A673 (cell line): ENCODE measurements around the gene KLHDC4. TPM values are rescaled to one million over a fixed set of nuclear protein-coding genes. Genes with fewer than 3 reads are reported as not detected.

ENCODE experiments used
- BruUV-seq: library from RNA; stranded (reverse); fragments of 400-500 nt; replicated peaks from 2 replicates; lab custom pipeline; 2021; lab: Mats Ljungman, UMichigan
- CTCF ChIA-PET: fragments of 300-600 bp; sonication (Branson Sonifier 250); formaldehyde crosslinking; loops from one replicate; lab custom pipeline; 2022; ENCODE audit warnings: antibody characterized with exemption; lab: Charles Lee
- POLR2A ChIA-PET: fragments of 300-600 bp; sonication (Branson Sonifier 250); formaldehyde crosslinking; loops from one replicate; lab custom pipeline; 2022; ENCODE audit warnings: antibody characterized with exemption; ENCODE audit not compliant: low non-redundant PET; lab: Charles Lee
- DNase-seq: peaks from one replicate; pipeline ENCODE4 v3.0.0-alpha.2; 2015; ENCODE audit warnings: low spot score
- H3K27ac ChIP-seq: fragments of 200-600 bp; sonication (generic); 2 replicates; pipeline ENCODE4 v1.5.1; 2016; ENCODE audit warnings: mixed run types, low read depth, mild to moderate bottlenecking, mixed read lengths, antibody characterized with exemption, low read length; ENCODE audit not compliant: poor library complexity, severe bottlenecking
- H3K27me3 ChIP-seq: fragments of 200-600 bp; sonication (generic); replicated peaks from 2 replicates; pipeline ENCODE4 v1.6.1; 2017; ENCODE audit warnings: mixed run types, low read depth, mild to moderate bottlenecking, mixed read lengths, antibody characterized with exemption, low read length; ENCODE audit not compliant: insufficient read depth, poor library complexity
- H3K36me3 ChIP-seq: fragments of 200-600 bp; sonication (generic); 2 replicates; pipeline ENCODE4 v1.6.1; 2016; ENCODE audit warnings: mixed run types, mild to moderate bottlenecking, mixed read lengths, antibody characterized with exemption, low read length; ENCODE audit not compliant: insufficient read depth, poor library complexity, severe bottlenecking
- H3K4me1 ChIP-seq: fragments of 200-600 bp; sonication (generic); 2 replicates; pipeline ENCODE4 v1.6.1; 2017; ENCODE audit warnings: mixed run types, mild to moderate bottlenecking, mixed read lengths, antibody characterized with exemption, low read length; ENCODE audit not compliant: insufficient read depth, poor library complexity, severe bottlenecking
- H3K4me3 ChIP-seq: fragments of 200-600 bp; sonication (generic); 2 replicates; pipeline ENCODE4 v1.5.1; 2016; ENCODE audit warnings: low read depth, mixed run types, mild to moderate bottlenecking, mixed read lengths, low read length; ENCODE audit not compliant: poor library complexity, severe bottlenecking
- H3K9me3 ChIP-seq: fragments of 200-600 bp; sonication (generic); 2 replicates; pipeline ENCODE4 v1.6.1; 2016; ENCODE audit warnings: mixed run types, low read depth, mild to moderate bottlenecking, mixed read lengths, antibody characterized with exemption, low read length; ENCODE audit not compliant: poor library complexity, severe bottlenecking
- CTCF ChIP-seq: fragments of 300-800, 200-600 bp; sonication (generic); conservative IDR thresholded peaks from 2 replicates; pipeline ENCODE4 v1.5.1; 2017; ENCODE audit warnings: low read depth, mild to moderate bottlenecking, antibody characterized with exemption, low read length, moderate library complexity, mixed read lengths
- EZH2 ChIP-seq: fragments of 200-600 bp; sonication (generic); IDR thresholded peaks from 2 replicates; pipeline ENCODE4 v1.6.1; 2017; ENCODE audit warnings: borderline replicate concordance, low read depth, mild to moderate bottlenecking, mixed read lengths, antibody characterized with exemption, low read length; ENCODE audit not compliant: poor library complexity, severe bottlenecking
- intact Hi-C: fragments of 100-400 bp; cut with micrococcal nuclease; formaldehyde crosslinking; loops from one replicate; pipeline ENCODE4 v1.10.0; 2022; ENCODE audit not compliant: unreplicated experiment
- total RNA-seq: library from RNA; stranded (reverse); gene quantifications from 2 replicates; pipeline ENCODE4 v1.2.3, GENCODE V29; 2021

The KLHDC4 gene
- total RNA-seq, 1 experiment from 2014 or later, result 86.6 TPM

- no TSS peak for BruUV-seq
- ChIA-PET POLR2A (no interaction called here), CTCF (no interaction called here)
- peaks cover 9% of the 10 kb centered on the region for H3K4me1 ChIP-seq
- H3K4me3 ChIP-seq, result no peak overlapping the region
- H3K27me3 ChIP-seq, result no peaks in the 10 kb centered on the region
- DNase-seq, result no peak
- H3K27ac ChIP-seq, result no peak overlapping the region
- intact Hi-C loops, result no loop called here
- TF ChIP-seq CTCF (no peak), EZH2 (no peak)
- no peaks in the 10 kb centered on the region for H3K9me3 ChIP-seq
- H3K36me3 ChIP-seq, result peaks cover 19% of the 10 kb centered on the region
Observed at GRCh38 chr16:87724490-87725291, 41.1 kb downstream of the KLHDC4 start.

GRCh38 chr16:87723226-87723623 is 42.6 kb downstream of the KLHDC4 start:
- Histone ChIP-seq H3K4me3 (no peak overlapping the region), H3K27me3 (no peaks in the 10 kb centered on the region), H3K9me3 (no peaks in the 10 kb centered on the region), H3K36me3 (peaks cover 19% of the 10 kb centered on the region), H3K27ac (no peak overlapping the region), H3K4me1 (peaks cover 9% of the 10 kb centered on the region)
- TF ChIP-seq EZH2 (no peak), CTCF (no peak)
- CTCF ChIA-PET, result no interaction called here
- DNase-seq, result peak; percentile 82
- intact Hi-C loops, result no loop called here
- POLR2A ChIA-PET, result interaction anchor here (0.5 kb wide), 1 partner anchor 146 kb away, joined by 8 read pairs; no protein-coding TSS in a partner anchor
- no TSS peak for BruUV-seq

- CTCF ChIA-PET, result no interaction called here
- no peak for TF ChIP-seq EZH2
- TF ChIP-seq CTCF, result no peak
- Histone ChIP-seq H3K36me3 (peaks cover 15% of the 10 kb centered on the region), H3K27me3 (no peaks in the 10 kb centered on the region), H3K4me1 (peaks cover 9% of the 10 kb centered on the region), H3K9me3 (no peaks in the 10 kb centered on the region), H3K27ac (no peak overlapping the region), H3K4me3 (no peak overlapping the region)
- no TSS peak for BruUV-seq
- DNase-seq, result no peak
- intact Hi-C loops, result no loop called here
- POLR2A ChIA-PET, result interaction anchor here (0.5 kb wide), 1 partner anchor 147 kb away, joined by 8 read pairs; no protein-coding TSS in a partner anchor
Observed at GRCh38 chr16:87722590-87723225, 43.1 kb downstream of the KLHDC4 start.
